ENCODE data around the gene LRRC74A.
A peak's percentile ranks its signal among the peaks of the same experiment; 100 is the strongest.

The LRRC74A gene

DNA sequence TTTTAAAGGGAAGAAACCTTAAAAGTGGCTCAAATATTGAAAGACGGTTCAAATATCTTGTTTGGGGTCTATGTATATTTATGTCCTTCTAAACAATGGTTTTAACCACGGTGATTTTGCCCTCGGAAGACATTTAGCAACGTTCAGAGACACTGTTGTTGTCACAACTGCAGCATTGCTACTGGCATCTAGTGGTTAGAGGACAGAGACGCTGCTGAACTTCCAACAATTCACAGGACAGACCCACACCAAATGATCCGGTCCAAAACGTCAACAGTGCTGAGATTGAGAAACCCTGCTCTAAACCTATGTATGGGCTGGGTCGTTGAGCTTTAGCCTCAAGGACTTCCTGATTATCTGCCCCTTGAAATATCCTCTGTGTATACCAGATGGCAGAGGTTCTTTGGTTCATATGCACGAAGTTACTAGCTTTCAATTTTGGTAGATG is 15.2 kb upstream of the LRRC74A start:
- peak; percentile 11 for DNase-seq

- DNase-seq, result peak; percentile 33
Observed at GRCh38 chr14:76811561-76811960, 14.6 kb upstream of the LRRC74A start.

DNA sequence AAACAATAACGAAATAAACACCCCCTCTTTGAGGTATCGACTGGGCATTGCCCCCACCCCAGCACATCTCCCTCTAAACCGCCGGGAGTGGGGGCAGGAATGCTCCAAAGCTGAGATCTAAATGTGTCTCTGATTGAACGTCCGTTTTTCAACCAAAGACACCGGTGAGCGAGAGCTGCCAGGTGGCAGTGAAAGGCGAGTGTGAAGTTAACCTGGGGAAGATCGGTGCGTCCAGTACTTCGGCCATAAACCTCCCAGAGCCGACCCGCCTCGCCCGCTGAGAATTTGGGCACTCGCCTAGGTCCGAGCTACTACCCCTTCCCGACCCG is 14.2 kb upstream of the LRRC74A start:
- DNase-seq, result no peak

GRCh38 chr14:76812422-76813383 is 13.5 kb upstream of the LRRC74A start, which contains the start of gene ANGEL1:
Gene ANGEL1, minus strand, starts transcription at chr14:76812882. Its CDS starts 55 bp downstream, at chr14:76812827.
- peak; percentile 81 for DNase-seq

DNA sequence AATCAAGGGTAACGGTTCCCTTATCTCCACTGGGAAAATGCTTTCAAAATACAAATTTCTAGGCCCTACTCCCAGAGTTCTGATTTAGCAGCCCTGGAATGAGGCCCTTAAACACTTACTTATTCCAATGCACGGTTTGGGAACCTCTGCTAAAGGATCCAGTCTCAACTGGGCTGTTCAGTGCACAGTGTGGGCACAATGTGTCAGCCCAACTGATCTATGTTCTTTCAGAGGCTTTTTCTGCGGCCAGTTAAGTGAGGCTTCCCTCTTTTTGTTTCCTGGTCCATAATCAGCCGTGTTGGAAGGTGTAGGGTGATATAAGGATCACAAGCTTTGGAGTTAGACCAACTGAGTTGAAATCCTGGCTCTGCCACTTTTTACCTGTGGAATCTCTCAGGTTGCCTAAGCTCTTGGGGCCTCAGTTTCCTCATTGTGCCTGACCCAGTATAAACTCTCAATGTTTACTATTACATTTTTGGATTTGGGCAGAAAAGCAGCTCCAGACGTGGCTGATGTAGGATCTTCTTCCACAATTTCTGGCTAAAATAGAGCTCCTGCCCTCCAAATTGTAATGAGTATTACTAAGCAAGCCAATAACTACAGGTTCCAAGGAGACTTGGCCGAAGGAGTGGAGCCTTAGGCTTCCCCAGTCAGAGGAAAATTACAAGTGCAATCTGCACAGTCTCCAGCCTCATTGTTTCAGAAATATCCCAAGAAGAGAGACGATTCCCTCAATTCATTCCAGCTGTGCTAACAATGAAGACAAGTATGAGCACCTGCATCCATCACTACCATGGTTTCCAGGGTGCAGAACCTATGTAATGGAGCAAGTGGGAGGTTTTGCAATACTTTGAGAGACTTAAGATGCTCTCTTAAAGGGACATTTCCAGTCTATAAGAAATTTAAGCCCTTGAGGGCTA is 11.2 kb upstream of the LRRC74A start:
- DNase-seq, result no peak

DNA sequence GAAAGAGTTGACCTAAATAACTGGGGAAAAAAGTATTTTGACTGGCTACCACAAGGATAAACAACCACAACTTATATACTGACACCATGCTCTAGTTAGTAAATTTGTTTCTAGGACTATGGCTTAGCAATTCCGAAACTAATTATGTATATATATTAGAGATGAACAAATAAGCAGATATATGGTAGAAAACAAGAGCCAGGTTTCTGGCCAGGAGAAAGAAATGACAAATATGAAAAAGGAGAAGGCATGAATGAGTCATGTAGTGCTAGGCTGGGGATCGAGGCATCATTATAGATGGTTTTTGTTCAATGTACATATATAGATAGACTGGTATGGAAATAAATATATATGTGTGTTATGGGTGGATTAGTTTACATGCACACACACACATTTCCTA is 5.5 kb upstream of the LRRC74A start:
- DNase-seq, result no peak

DNA sequence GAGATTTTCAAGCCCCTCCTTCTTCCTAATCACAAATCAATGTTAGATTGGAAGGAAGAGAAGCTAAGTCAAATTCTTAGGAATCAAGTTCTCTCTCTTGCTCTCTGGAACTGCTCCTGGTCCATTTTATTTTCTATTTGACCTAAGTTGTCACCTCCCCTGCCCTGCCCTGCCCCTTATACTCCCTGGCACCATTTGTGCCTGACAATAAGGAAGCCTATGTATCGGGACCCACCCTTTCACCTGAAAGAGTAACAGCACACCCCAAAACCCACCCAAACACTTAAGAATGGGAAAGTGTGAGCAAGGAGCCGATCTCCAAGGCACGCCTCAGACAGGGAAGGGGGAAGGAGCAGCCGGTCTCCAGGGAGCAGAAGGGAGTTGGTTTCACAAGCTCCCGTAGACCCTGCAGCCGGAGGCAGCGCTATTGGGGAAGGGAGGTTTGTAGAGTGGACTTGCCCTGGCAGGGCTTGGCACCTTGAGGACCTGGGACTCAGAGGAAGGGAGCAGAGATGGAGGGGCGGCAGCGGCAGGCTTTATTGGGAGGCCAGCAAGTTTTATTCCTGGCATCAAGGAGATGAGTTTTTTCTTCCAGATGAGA is 1.6 kb downstream of the LRRC74A start:
- DNase-seq, result no peak

- no peak for DNase-seq
Observed at GRCh38 chr14:76828339-76829012, 2.3 kb downstream of the LRRC74A start.

DNA sequence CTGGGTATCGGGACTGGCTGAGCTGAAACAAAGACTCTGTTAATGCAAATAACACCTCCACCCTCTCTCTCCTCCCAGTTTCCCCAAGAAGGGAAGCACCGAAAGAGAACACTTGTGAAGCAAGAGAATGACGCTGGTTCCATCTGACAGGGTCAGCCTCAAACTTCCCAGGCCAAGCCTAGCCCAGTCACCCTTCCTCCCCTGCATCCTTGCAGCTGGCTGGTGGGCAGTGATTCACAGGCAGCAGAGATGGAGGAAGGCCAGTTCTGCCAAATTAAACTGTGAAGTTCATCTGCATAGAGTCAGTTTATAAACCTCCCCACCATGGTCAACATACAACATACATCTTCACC is 2.8 kb downstream of the LRRC74A start:
- no peak for DNase-seq

DNA sequence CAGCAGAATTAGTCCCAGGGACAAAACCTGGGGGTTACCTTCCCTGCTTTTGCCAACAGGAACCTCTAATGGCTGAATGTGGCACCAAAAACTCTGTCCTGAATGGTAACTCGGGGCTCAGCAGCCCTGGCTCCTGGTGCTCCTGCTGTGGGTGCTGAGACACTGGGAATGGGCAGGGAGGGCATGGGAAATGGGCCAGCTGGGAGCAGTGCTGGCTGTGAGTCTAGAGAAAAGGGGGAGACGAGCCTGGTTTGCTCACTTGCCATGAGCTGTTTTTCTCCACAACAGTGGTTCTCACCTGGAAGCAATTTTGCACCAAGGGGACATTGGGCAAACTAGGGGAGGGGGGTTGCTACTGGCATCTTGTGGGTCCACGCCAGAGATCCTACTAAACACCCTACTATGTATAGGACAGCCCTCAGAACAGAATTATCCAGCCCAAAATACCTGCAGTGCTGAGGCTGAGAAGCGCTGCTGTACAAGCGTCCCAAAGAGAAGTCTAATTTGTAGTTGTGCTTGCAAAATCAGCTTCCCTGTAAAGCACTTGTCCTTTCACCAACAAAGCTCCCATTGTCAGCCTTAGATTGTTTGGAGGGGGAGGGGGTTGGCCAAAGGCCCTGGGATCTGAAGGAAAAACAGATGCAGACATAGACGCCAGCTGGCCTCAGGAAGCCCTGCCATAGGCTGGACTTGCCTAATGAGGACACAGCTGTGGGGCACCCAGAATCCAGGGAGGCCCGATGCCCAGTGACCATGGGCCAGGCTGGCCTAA is 3.6 kb downstream of the LRRC74A start:
- no peak for DNase-seq

GRCh38 chr14:76830556-76830955 is 4.3 kb downstream of the LRRC74A start:
- DNase-seq, result no peak

DNA sequence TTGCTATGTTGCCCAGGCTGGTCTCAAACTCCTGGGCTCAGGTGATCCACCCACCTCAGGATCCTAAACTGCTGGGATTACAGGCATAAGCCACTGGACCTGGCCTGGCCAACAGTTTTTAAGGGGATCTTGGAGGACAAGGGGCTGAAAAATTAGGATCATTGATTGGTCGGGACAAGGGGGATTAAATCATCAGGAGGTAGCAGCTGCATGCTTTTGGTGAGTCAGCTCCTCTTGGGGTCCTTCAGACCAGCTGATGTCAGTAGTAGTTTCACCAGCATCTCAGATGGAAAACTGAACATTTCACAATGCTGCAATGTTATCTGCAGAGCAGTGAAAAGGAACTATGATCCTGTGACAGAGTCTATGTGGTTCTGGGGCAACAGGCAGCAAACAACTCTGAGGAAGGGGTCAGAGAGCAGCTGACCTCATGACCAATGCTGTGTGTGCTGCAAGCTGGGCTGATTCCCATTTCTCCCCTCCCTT is 6.3 kb downstream of the LRRC74A start:
- peak; percentile 0 for DNase-seq

GRCh38 chr14:76833011-76833410 is 6.8 kb downstream of the LRRC74A start:
- DNase-seq, result no peak

DNA sequence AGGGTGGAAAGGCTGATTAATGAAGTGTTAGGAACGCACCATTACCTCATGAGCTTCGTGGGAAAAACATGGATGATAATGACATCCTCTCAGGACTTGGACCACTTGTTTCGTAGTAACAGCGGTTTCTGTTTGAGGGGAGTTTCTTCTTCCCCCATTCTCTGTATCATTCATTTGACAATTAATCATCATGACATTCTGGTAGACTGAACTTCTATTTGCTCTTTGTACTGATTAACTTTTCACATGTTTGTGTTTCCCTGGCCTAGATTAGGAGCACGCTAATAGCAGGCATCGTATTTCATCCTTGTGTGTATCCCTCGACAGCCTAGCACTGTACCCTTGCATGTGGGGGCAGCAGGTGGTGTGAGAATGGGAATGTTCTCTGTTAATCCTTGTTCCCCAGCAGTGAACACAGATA is 8.0 kb downstream of the LRRC74A start:
- peak; percentile 64 for DNase-seq

- DNase-seq, result no peak
Observed at GRCh38 chr14:76836029-76836630, 9.9 kb downstream of the LRRC74A start.

GRCh38 chr14:76837524-76837923 is 11.3 kb downstream of the LRRC74A start:
- DNase-seq, result no peak

DNA sequence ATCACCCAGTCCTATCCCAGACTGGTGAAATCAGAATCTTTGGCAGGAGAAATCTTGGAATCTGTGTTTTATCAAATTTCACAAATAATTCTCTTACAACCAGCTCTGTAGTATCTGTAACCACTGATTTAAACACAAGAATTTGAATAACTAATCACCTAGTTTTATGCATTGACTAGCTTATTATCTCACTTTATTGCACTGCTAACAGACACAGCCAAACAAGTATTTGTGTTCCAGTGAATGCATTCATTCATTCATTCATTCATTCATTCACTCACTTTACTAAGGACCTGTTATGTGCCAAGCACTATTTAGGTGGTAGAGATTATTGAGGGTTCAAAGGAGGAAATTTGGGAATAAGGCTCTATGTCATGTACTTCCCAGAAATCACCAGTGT is 16.2 kb downstream of the LRRC74A start:
- DNase-seq, result no peak

DNA sequence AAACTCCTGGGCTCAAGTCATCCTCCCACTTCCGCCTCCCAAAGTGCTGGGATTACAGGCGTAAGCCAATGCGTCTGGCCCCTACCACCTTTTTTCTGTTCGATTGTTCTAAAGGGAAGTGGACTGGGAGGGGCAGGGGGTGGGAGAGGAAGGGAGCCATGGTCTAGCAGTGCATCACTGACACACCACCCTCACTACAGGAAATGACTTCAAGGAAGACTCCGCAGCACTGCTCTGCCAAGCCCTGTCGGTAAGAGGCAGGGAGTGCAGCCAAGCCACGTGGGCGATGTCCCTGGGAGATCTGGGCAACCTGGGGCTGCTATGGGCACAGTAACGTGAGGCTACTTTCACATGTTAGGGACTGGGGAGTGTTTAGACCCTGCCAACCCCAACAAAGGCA is 18.0 kb downstream of the LRRC74A start:
- DNase-seq, result no peak

GRCh38 chr14:76846331-76847047 is 20.3 kb downstream of the LRRC74A start:
- no peak for DNase-seq

GRCh38 chr14:76848879-76849278 is 22.7 kb downstream of the LRRC74A start:
- peak; percentile 8 for DNase-seq

- DNase-seq, result no peak
Observed at GRCh38 chr14:76855066-76855465, 28.9 kb downstream of the LRRC74A start.
